ENCODE results near the gene LHFPL2. TPM values are rescaled to one million over a fixed set of nuclear protein-coding genes. Genes with fewer than 3 reads are reported as not detected.
A peak's percentile ranks its signal among the peaks of the same experiment; 100 is the strongest.

The LHFPL2 gene
- polyA plus RNA-seq, 3 donors, result 3.7 to 11.6 (median 7.3) TPM

DNA sequence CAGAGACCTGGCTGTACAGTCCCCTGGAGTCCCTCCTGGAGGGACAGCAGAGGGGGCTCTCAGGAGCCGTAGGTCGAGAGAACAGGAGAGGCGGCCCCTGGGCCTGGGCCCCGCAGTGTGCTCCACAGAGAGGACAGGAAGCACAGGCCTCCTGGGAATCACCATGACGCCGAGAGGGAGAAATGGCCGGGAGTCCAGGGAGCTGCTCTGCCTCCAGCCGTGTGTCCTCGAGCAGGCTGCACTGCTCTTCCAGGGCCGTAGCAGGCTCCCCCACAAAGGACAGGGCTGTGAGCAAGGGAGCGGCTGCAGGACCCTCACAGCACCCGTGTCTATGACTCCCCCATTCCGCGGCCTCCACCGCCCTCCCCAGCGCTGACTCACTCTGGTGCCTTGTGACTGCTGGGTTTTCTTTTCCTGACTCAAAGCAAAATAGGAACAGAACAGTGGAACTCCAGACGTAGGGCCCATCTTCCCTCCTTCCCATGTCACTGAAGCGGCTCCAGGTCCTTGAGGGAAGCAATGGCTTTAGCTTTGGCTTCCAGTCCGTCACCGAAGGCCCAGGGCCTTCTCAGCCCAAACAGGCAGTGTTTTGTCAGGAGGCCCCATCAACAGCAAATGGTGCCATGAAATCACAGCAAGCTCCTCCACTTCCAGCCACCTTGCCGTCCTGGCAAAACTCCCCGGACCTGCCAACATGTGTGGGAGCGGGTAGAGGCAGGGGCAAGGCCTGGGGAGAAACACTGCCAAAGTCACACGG lies 114.2 kb downstream of the LHFPL2 start:
- no peaks in the 10 kb centered on the region for H3K27me3 ChIP-seq (ENCODE audit: control insufficient read depth in 2 of 2, insufficient read depth in 2 of 2, low read length in 2 of 2)
- H3K79me2 ChIP-seq (ENCODE audit: insufficient read depth, low read length), result no peaks in the 10 kb centered on the region
- WGBS (ENCODE audit: insufficient coverage), result 62% methylated on average over 23 of the region's 24 CpGs
- H4K20me1 ChIP-seq (ENCODE audit: insufficient read depth, low read length), result no peaks in the 10 kb centered on the region
- H3K36me3 ChIP-seq (replicated peaks in 1 of 2; ENCODE audit: control insufficient read depth in 1 of 2, insufficient read depth in 2 of 2, low read length in 2 of 2), result no peaks in the 10 kb centered on the region
- H3K36me3 Mint-ChIP-seq, result peaks cover 2 to 14% of the 10 kb centered on the region in 2 donors
- peak overlapping the region; percentile 76 to 84 for H3K27ac ChIP-seq (ENCODE audit: low read depth in 1 of 2, low read length in 2 of 2)
- H3K27ac Mint-ChIP-seq, result peak overlapping the region; percentile 89 to 96 (median 94)
- H3K27me3 Mint-ChIP-seq (ENCODE audit: low read depth in 3 of 3), result peaks cover 0 to 3% (median 1%) of the 10 kb centered on the region in 3 donors
- H3K4me1 ChIP-seq (ENCODE audit: control insufficient read depth in 1 of 2, insufficient read depth in 2 of 2, low read length in 2 of 2), result peaks cover 40 to 51% of the 10 kb centered on the region in 2 donors
- peak overlapping the region; percentile 58 for H3K9ac ChIP-seq (ENCODE audit: insufficient read depth, low read length, poor library complexity, severe bottlenecking)
- TF ChIP-seq CTCF (IDR thresholded peaks at IDR 0.05), result no peak
- peak overlapping the region; percentile 62 for H2AFZ ChIP-seq (ENCODE audit: insufficient read depth, low read depth, low read length, poor library complexity, severe bottlenecking)
- peak; percentile 76 to 93 (median 80) for DNase-seq
- no peaks in the 10 kb centered on the region for H3K9me3 ChIP-seq (replicated peaks in 1 of 2; ENCODE audit: control insufficient read depth in 1 of 2, insufficient read depth in 1 of 2, low read length in 2 of 2)
- peaks cover 55% of the 10 kb centered on the region for H3K4me1 Mint-ChIP-seq
- H3K4me3 Mint-ChIP-seq, result peak overlapping the region; percentile 12 to 52
- H3K9me3 Mint-ChIP-seq, result no peaks in the 10 kb centered on the region
- peak overlapping the region in 1 of 3 experiments; percentile 27 for H3K4me3 ChIP-seq (replicated peaks in 1 of 3; ENCODE audit: low read depth in 2 of 3, low read length in 3 of 3)
- intact Hi-C loops (cut with micrococcal nuclease), result no loop called here
- H3K4me2 ChIP-seq (replicated peaks; ENCODE audit: extremely low read depth, low read length, poor library complexity, severe bottlenecking), result peak overlapping the region; percentile 20

DNA sequence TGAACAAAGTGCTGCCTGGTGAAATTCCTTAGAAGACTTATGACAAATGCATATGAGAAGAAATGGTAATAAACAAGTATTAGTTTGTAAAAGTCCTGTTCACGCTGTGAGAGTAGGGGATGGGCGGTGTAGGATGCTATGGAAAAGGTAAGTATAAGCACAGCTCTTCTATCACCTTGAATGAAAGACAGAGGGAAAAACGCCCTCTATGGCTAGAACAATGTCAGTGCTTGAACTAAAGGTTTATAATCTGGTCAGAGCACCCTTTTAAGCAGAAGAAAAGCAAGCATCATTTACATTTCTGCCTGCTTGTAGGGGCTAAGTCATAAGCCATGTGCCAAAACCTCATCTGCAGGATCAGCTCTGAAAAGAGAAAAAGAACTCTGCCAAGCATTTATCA lies 115.2 kb downstream of the LHFPL2 start:
- DNase-seq, result no peak
- Histone ChIP-seq H2AFZ (ENCODE audit: insufficient read depth, low read depth, low read length, poor library complexity, severe bottlenecking) (no peak overlapping the region), H3K4me1 (ENCODE audit: control insufficient read depth in 1 of 2, insufficient read depth in 2 of 2, low read length in 2 of 2) (peaks cover 47 to 56% of the 10 kb centered on the region in 2 donors), H3K27ac (ENCODE audit: low read depth in 1 of 2, low read length in 2 of 2) (peak overlapping the region in 1 of 2 donors; percentile 84), H3K4me2 (replicated peaks; ENCODE audit: extremely low read depth, low read length, poor library complexity, severe bottlenecking) (no peak overlapping the region), H3K9ac (ENCODE audit: insufficient read depth, low read length, poor library complexity, severe bottlenecking) (peak overlapping the region; percentile 58), H3K4me3 (replicated peaks in 1 of 3; ENCODE audit: low read depth in 2 of 3, low read length in 3 of 3) (no peak overlapping the region), H3K79me2 (ENCODE audit: insufficient read depth, low read length) (no peaks in the 10 kb centered on the region), H3K36me3 (replicated peaks in 1 of 2; ENCODE audit: control insufficient read depth in 1 of 2, insufficient read depth in 2 of 2, low read length in 2 of 2) (no peaks in the 10 kb centered on the region), H3K9me3 (replicated peaks in 1 of 2; ENCODE audit: control insufficient read depth in 1 of 2, insufficient read depth in 1 of 2, low read length in 2 of 2) (no peaks in the 10 kb centered on the region), H3K27me3 (ENCODE audit: control insufficient read depth in 2 of 2, insufficient read depth in 2 of 2, low read length in 2 of 2) (no peaks in the 10 kb centered on the region), H4K20me1 (ENCODE audit: insufficient read depth, low read length) (no peaks in the 10 kb centered on the region)
- H3K27ac Mint-ChIP-seq, result peak overlapping the region in 6 of 7 donors; percentile 90 to 96 (median 94)
- peak; percentile 31 for TF ChIP-seq CTCF (IDR thresholded peaks at IDR 0.05)
- H3K9me3 Mint-ChIP-seq, result no peaks in the 10 kb centered on the region
- H3K27me3 Mint-ChIP-seq (ENCODE audit: low read depth in 3 of 3), result peaks cover 0 to 3% (median 1%) of the 10 kb centered on the region in 3 donors
- H3K4me3 Mint-ChIP-seq, result no peak overlapping the region
- intact Hi-C loops (cut with micrococcal nuclease), result no loop called here
- 0% methylated on average over 1 of the region's 3 CpGs for WGBS (ENCODE audit: insufficient coverage)
- peaks cover 6 to 14% of the 10 kb centered on the region in 2 donors for H3K36me3 Mint-ChIP-seq
- H3K4me1 Mint-ChIP-seq, result peaks cover 59% of the 10 kb centered on the region

Measured in CD14-positive monocyte (primary cell).